ENCODE results near the gene ZNF587B. TPM values are rescaled to one million over a fixed set of nuclear protein-coding genes. Genes with fewer than 3 reads are reported as not detected.

The ZNF587B gene
- total RNA-seq, 1 experiment from 2014 or later, result 14.1 TPM

DNA sequence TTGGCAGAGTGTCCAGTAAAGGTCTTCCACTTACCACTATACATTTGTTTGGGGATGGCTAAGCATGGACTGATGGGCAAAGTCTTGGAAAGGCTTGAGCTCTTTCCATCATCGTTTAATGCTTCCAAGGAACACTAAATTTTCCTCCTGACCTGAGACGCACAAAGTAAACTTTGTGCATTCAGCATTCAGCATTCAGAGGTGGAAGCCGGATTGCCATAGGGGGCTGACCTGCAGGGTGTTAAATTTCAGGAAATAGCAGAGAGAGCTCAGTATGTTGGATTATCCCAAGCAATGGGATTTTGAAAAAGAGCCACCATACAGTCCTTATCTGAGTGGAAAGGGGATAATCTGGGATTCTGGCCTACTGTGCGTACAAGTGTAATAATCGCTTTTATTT is 29.4 kb upstream of the ZNF587B start:
- intact Hi-C loops (cut with micrococcal nuclease), result loop anchor here (5.0 kb wide), 1 partner anchor 53 kb away; the partner anchor contains the start of gene ZNF776
- peaks cover 9 to 20% of the 10 kb centered on the region in 2 experiments; a peak in 3 of 4 replicates for H3K4me1 ChIP-seq (ENCODE audit: control insufficient read depth in 1 of 2, insufficient read depth in 2 of 2, low read length in 2 of 2)
- TF ChIP-seq, protein P1, sequence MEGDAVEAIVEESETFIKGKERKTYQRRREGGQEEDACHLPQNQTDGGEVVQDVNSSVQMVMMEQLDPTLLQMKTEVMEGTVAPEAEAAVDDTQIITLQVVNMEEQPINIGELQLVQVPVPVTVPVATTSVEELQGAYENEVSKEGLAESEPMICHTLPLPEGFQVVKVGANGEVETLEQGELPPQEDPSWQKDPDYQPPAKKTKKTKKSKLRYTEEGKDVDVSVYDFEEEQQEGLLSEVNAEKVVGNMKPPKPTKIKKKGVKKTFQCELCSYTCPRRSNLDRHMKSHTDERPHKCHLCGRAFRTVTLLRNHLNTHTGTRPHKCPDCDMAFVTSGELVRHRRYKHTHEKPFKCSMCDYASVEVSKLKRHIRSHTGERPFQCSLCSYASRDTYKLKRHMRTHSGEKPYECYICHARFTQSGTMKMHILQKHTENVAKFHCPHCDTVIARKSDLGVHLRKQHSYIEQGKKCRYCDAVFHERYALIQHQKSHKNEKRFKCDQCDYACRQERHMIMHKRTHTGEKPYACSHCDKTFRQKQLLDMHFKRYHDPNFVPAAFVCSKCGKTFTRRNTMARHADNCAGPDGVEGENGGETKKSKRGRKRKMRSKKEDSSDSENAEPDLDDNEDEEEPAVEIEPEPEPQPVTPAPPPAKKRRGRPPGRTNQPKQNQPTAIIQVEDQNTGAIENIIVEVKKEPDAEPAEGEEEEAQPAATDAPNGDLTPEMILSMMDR (IDR thresholded peaks at IDR 0.05 in 2 of 3, conservative IDR thresholded peaks at IDR 0.05 in 1 of 3; ENCODE audit: borderline replicate concordance in 1 of 3, insufficient read depth in 1 of 3, low read depth in 2 of 3, low read length in 2 of 3), result no peak
- no peak for TF ChIP-seq SIN3A (IDR thresholded peaks at IDR 0.05; ENCODE audit: low read depth)
- TF ChIP-seq POLR2AphosphoS5 (IDR thresholded peaks at IDR 0.05; ENCODE audit: low read depth, low read length), result no peak
- TF ChIP-seq, protein P2, sequence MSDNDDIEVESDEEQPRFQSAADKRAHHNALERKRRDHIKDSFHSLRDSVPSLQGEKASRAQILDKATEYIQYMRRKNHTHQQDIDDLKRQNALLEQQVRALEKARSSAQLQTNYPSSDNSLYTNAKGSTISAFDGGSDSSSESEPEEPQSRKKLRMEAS (IDR thresholded peaks at IDR 0.05), result no peak
- TF ChIP-seq ZNF274 (IDR thresholded peaks at IDR 0.05; ENCODE audit: low read depth, low read length), result no peak
- no peak for TF ChIP-seq ZFX (IDR thresholded peaks at IDR 0.05)
- no peak for TF ChIP-seq JUND (IDR thresholded peaks at IDR 0.05)
- no peak for TF ChIP-seq SP1 (IDR thresholded peaks at IDR 0.05; ENCODE audit: low read depth)
- TF ChIP-seq SRF (IDR thresholded peaks at IDR 0.05; ENCODE audit: low read depth), result no peak
- TF ChIP-seq, protein P3, sequence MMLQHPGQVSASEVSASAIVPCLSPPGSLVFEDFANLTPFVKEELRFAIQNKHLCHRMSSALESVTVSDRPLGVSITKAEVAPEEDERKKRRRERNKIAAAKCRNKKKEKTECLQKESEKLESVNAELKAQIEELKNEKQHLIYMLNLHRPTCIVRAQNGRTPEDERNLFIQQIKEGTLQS (IDR thresholded peaks at IDR 0.05), result no peak
- TF ChIP-seq EGR1 (IDR thresholded peaks at IDR 0.05; ENCODE audit: low read depth), result no peak
- no peak for TF ChIP-seq EZH2 (IDR thresholded peaks at IDR 0.05)
- no peak for TF ChIP-seq CBX3 (IDR thresholded peaks at IDR 0.05; ENCODE audit: low read depth)
- TF ChIP-seq RAD21 (IDR thresholded peaks at IDR 0.05; ENCODE audit: low read depth), result no peak
- TF ChIP-seq, protein P4, sequence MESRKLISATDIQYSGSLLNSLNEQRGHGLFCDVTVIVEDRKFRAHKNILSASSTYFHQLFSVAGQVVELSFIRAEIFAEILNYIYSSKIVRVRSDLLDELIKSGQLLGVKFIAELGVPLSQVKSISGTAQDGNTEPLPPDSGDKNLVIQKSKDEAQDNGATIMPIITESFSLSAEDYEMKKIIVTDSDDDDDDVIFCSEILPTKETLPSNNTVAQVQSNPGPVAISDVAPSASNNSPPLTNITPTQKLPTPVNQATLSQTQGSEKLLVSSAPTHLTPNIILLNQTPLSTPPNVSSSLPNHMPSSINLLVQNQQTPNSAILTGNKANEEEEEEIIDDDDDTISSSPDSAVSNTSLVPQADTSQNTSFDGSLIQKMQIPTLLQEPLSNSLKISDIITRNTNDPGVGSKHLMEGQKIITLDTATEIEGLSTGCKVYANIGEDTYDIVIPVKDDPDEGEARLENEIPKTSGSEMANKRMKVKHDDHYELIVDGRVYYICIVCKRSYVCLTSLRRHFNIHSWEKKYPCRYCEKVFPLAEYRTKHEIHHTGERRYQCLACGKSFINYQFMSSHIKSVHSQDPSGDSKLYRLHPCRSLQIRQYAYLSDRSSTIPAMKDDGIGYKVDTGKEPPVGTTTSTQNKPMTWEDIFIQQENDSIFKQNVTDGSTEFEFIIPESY (IDR thresholded peaks at IDR 0.05; ENCODE audit: extremely low read depth, insufficient replicate concordance, low read length), result no peak

More for the DNA sequence above, 29.4 kb upstream of the ZNF587B start:
- H3K4me3 ChIP-seq (replicated peaks in 1 of 2; ENCODE audit: low read depth in 1 of 2, low read length in 2 of 2), result no peak overlapping the region
- no peak overlapping the region for H3K27ac ChIP-seq (ENCODE audit: low read depth, low read length)
- H3K9me3 ChIP-seq (ENCODE audit: control insufficient read depth in 1 of 2, insufficient read depth in 1 of 2, low read depth in 1 of 2, low read length in 2 of 2), result no peaks in the 10 kb centered on the region
- H3K27me3 ChIP-seq (ENCODE audit: insufficient read depth, low read length), result no peaks in the 10 kb centered on the region
- no peaks in the 10 kb centered on the region for H3K36me3 ChIP-seq (ENCODE audit: control insufficient read depth in 1 of 2, insufficient read depth in 2 of 2, low read length in 2 of 2)
- H3K4me2 ChIP-seq (ENCODE audit: low read length), result no peak overlapping the region
- H3K9ac ChIP-seq (ENCODE audit: low read length), result no peak overlapping the region
- H2AFZ ChIP-seq (ENCODE audit: low read depth, low read length, poor library complexity, severe bottlenecking), result no peak overlapping the region
- CTCF ChIA-PET, result no interaction called here
- H4K20me1 ChIP-seq (ENCODE audit: insufficient read depth), result no peaks in the 10 kb centered on the region
- DNase-seq (ENCODE audit: low read depth, low spot score) (no peak), ATAC-seq (no peak)
- RAD21 ChIA-PET (ENCODE audit: low non-redundant PET in 1 of 2, low total read pairs in 2 of 2, uncharacterized antibody in 2 of 2, unreplicated experiment in 2 of 2), result no interaction called here
- no TSS peak for BruUV-seq (replicated peaks)
- H3K79me2 ChIP-seq (ENCODE audit: insufficient read depth, low read length), result no peaks in the 10 kb centered on the region
- H3K9me2 ChIP-seq (ENCODE audit: insufficient read depth), result no peaks in the 10 kb centered on the region
- POLR2A ChIA-PET, result no interaction called here
